ENCODE measurements around the gene PGGT1B.
"Not testable (repeated sequence)": the region's sequence is repeated elsewhere in the genome, so short reads cannot be mapped to it uniquely, and the experiment has no call there.

Gene PGGT1B

GRCh38 chr5:115260248-115260647, 2.4 kb downstream of the PGGT1B start:
- no peak overlapping the region for H3K4me3 ChIP-seq (ENCODE audit: extremely low read depth, insufficient read depth, low read length, poor library complexity, severe bottlenecking)
- no peaks in the 10 kb centered on the region for H3K36me3 ChIP-seq (ENCODE audit: control insufficient read depth, insufficient read depth, low read length)
- no peak overlapping the region for H3K27ac ChIP-seq (ENCODE audit: low read depth, low read length, severe bottlenecking)
- H3K4me1 ChIP-seq (ENCODE audit: control insufficient read depth, insufficient read depth, low read length, poor library complexity, severe bottlenecking), result no peaks in the 10 kb centered on the region
- H3K9me3 ChIP-seq (ENCODE audit: control insufficient read depth, low read length), result no peaks in the 10 kb centered on the region
- 80 to 100% methylated on average over 1 of the region's 2 CpGs for WGBS, 2 experiments (ENCODE audit: insufficient coverage in 2 of 2)

- Histone ChIP-seq H3K4me3 (ENCODE audit: extremely low read depth, insufficient read depth, low read length, poor library complexity, severe bottlenecking) (no peak overlapping the region), H3K36me3 (ENCODE audit: control insufficient read depth, insufficient read depth, low read length) (no peaks in the 10 kb centered on the region), H3K27ac (ENCODE audit: low read depth, low read length, severe bottlenecking) (no peak overlapping the region), H3K9me3 (ENCODE audit: control insufficient read depth, low read length) (no peaks in the 10 kb centered on the region), H3K4me1 (ENCODE audit: control insufficient read depth, insufficient read depth, low read length, poor library complexity, severe bottlenecking) (no peaks in the 10 kb centered on the region)
Measured at GRCh38 chr5:115257981-115258380, 4.7 kb downstream of the PGGT1B start.

- not testable (repeated sequence) for H3K27ac ChIP-seq (ENCODE audit: low read depth, low read length, severe bottlenecking); H3K9me3 ChIP-seq (ENCODE audit: control insufficient read depth, low read length); H3K4me3 ChIP-seq (ENCODE audit: extremely low read depth, insufficient read depth, low read length, poor library complexity, severe bottlenecking); H3K4me1 ChIP-seq (ENCODE audit: control insufficient read depth, insufficient read depth, low read length, poor library complexity, severe bottlenecking); H3K36me3 ChIP-seq (ENCODE audit: control insufficient read depth, insufficient read depth, low read length)
- WGBS, 2 experiments (ENCODE audit: insufficient coverage in 2 of 2), result 45 to 83% methylated on average over 1 to 2 of the region's 5 CpGs
Measured at GRCh38 chr5:115249379-115249778, 13.3 kb downstream of the PGGT1B start.

GRCh38 chr5:115246361-115246991, 16.2 kb downstream of the PGGT1B start:
- Histone ChIP-seq H3K36me3 (ENCODE audit: control insufficient read depth, insufficient read depth, low read length) (no peaks in the 10 kb centered on the region), H3K9me3 (ENCODE audit: control insufficient read depth, low read length) (no peaks in the 10 kb centered on the region), H3K4me1 (ENCODE audit: control insufficient read depth, insufficient read depth, low read length, poor library complexity, severe bottlenecking) (no peaks in the 10 kb centered on the region), H3K27ac (ENCODE audit: low read depth, low read length, severe bottlenecking) (no peak overlapping the region), H3K4me3 (ENCODE audit: extremely low read depth, insufficient read depth, low read length, poor library complexity, severe bottlenecking) (no peak overlapping the region)
- WGBS, 2 experiments (ENCODE audit: insufficient coverage in 2 of 2), result no CpG with 5 or more reads among the region's 3 CpGs

GRCh38 chr5:115243412-115243811, 19.3 kb downstream of the PGGT1B start:
- no peaks in the 10 kb centered on the region for H3K4me1 ChIP-seq (ENCODE audit: control insufficient read depth, insufficient read depth, low read length, poor library complexity, severe bottlenecking)
- no peak overlapping the region for H3K27ac ChIP-seq (ENCODE audit: low read depth, low read length, severe bottlenecking)
- H3K4me3 ChIP-seq (ENCODE audit: extremely low read depth, insufficient read depth, low read length, poor library complexity, severe bottlenecking), result no peak overlapping the region
- H3K36me3 ChIP-seq (ENCODE audit: control insufficient read depth, insufficient read depth, low read length), result peaks cover 23% of the 10 kb centered on the region
- no peaks in the 10 kb centered on the region for H3K9me3 ChIP-seq (ENCODE audit: control insufficient read depth, low read length)

GRCh38 chr5:115241881-115242642, 20.6 kb downstream of the PGGT1B start:
- H3K27ac ChIP-seq (ENCODE audit: low read depth, low read length, severe bottlenecking), result no peak overlapping the region
- 100% methylated on average over 2 of the region's 4 CpGs; no CpG with 5 or more reads in 1 of the 2 experiments for WGBS, 2 experiments (ENCODE audit: insufficient coverage in 2 of 2)
- no peaks in the 10 kb centered on the region for H3K9me3 ChIP-seq (ENCODE audit: control insufficient read depth, low read length)
- H3K36me3 ChIP-seq (ENCODE audit: control insufficient read depth, insufficient read depth, low read length), result peaks cover 23% of the 10 kb centered on the region
- H3K4me3 ChIP-seq (ENCODE audit: extremely low read depth, insufficient read depth, low read length, poor library complexity, severe bottlenecking), result no peak overlapping the region
- H3K4me1 ChIP-seq (ENCODE audit: control insufficient read depth, insufficient read depth, low read length, poor library complexity, severe bottlenecking), result no peaks in the 10 kb centered on the region

- Histone ChIP-seq H3K4me3 (ENCODE audit: extremely low read depth, insufficient read depth, low read length, poor library complexity, severe bottlenecking) (no peak overlapping the region), H3K9me3 (ENCODE audit: control insufficient read depth, low read length) (no peaks in the 10 kb centered on the region), H3K36me3 (ENCODE audit: control insufficient read depth, insufficient read depth, low read length) (peaks cover 27% of the 10 kb centered on the region), H3K4me1 (ENCODE audit: control insufficient read depth, insufficient read depth, low read length, poor library complexity, severe bottlenecking) (no peaks in the 10 kb centered on the region), H3K27ac (ENCODE audit: low read depth, low read length, severe bottlenecking) (no peak overlapping the region)
- 81 to 82% methylated on average over 3 of the region's 3 CpGs for WGBS, 2 experiments (ENCODE audit: insufficient coverage in 2 of 2)
Measured at GRCh38 chr5:115237066-115237465, 25.6 kb downstream of the PGGT1B start.

- Histone ChIP-seq H3K4me3 (ENCODE audit: extremely low read depth, insufficient read depth, low read length, poor library complexity, severe bottlenecking) (no peak overlapping the region), H3K4me1 (ENCODE audit: control insufficient read depth, insufficient read depth, low read length, poor library complexity, severe bottlenecking) (no peaks in the 10 kb centered on the region), H3K27ac (ENCODE audit: low read depth, low read length, severe bottlenecking) (no peak overlapping the region), H3K9me3 (ENCODE audit: control insufficient read depth, low read length) (no peaks in the 10 kb centered on the region), H3K36me3 (ENCODE audit: control insufficient read depth, insufficient read depth, low read length) (peaks cover 30% of the 10 kb centered on the region)
- WGBS, 2 experiments (ENCODE audit: insufficient coverage in 2 of 2), result no CpG with 5 or more reads among the region's 2 CpGs
Measured at GRCh38 chr5:115236599-115236998, 26.1 kb downstream of the PGGT1B start.

GRCh38 chr5:115231598-115231997, 31.1 kb downstream of the PGGT1B start:
- Histone ChIP-seq H3K4me3 (ENCODE audit: extremely low read depth, insufficient read depth, low read length, poor library complexity, severe bottlenecking) (no peak overlapping the region), H3K36me3 (ENCODE audit: control insufficient read depth, insufficient read depth, low read length) (peaks cover 41% of the 10 kb centered on the region), H3K4me1 (ENCODE audit: control insufficient read depth, insufficient read depth, low read length, poor library complexity, severe bottlenecking) (no peaks in the 10 kb centered on the region), H3K27ac (ENCODE audit: low read depth, low read length, severe bottlenecking) (no peak overlapping the region), H3K9me3 (ENCODE audit: control insufficient read depth, low read length) (no peaks in the 10 kb centered on the region)
- WGBS, 2 experiments (ENCODE audit: insufficient coverage in 2 of 2), result 90% methylated on average over 3 of the region's 4 CpGs; no CpG with 5 or more reads in 1 of the 2 experiments

GRCh38 chr5:115229606-115230005, 33.1 kb downstream of the PGGT1B start:
- Histone ChIP-seq H3K4me3 (ENCODE audit: extremely low read depth, insufficient read depth, low read length, poor library complexity, severe bottlenecking) (no peak overlapping the region), H3K4me1 (ENCODE audit: control insufficient read depth, insufficient read depth, low read length, poor library complexity, severe bottlenecking) (no peaks in the 10 kb centered on the region), H3K36me3 (ENCODE audit: control insufficient read depth, insufficient read depth, low read length) (peaks cover 45% of the 10 kb centered on the region), H3K27ac (ENCODE audit: low read depth, low read length, severe bottlenecking) (no peak overlapping the region), H3K9me3 (ENCODE audit: control insufficient read depth, low read length) (no peaks in the 10 kb centered on the region)
- no CpG with 5 or more reads among the region's 1 CpG for WGBS, 2 experiments (ENCODE audit: insufficient coverage in 2 of 2)

GRCh38 chr5:115227281-115227680, 35.4 kb downstream of the PGGT1B start:
- 94 to 100% methylated on average over 1 of the region's 1 CpG for WGBS, 2 experiments (ENCODE audit: insufficient coverage in 2 of 2)
- H3K36me3 ChIP-seq (ENCODE audit: control insufficient read depth, insufficient read depth, low read length), result peaks cover 49% of the 10 kb centered on the region
- H3K9me3 ChIP-seq (ENCODE audit: control insufficient read depth, low read length), result no peaks in the 10 kb centered on the region
- no peak overlapping the region for H3K4me3 ChIP-seq (ENCODE audit: extremely low read depth, insufficient read depth, low read length, poor library complexity, severe bottlenecking)
- no peaks in the 10 kb centered on the region for H3K4me1 ChIP-seq (ENCODE audit: control insufficient read depth, insufficient read depth, low read length, poor library complexity, severe bottlenecking)
- no peak overlapping the region for H3K27ac ChIP-seq (ENCODE audit: low read depth, low read length, severe bottlenecking)
